WTC11 (cell line): ENCODE results near the gene KIF3C. TPM values are rescaled to one million over a fixed set of nuclear protein-coding genes. Genes with fewer than 3 reads are reported as not detected.

Experiments
- ATAC-seq: fragments of 200-7000 bp; cut with Tn5 transposase; 2 replicates; pipeline ENCODE4 v1.10.0; 2021; ENCODE audit warnings: mild to moderate bottlenecking, moderate library complexity
- CTCF ChIA-PET: fragments of 300-600 bp; sonication (Branson Sonifier 250); formaldehyde crosslinking; loops from one replicate; lab custom pipeline; 2021; ENCODE audit warnings: antibody characterized with exemption; lab: Charles Lee
- POLR2A ChIA-PET: fragments of 350-600 bp; sonication (Branson Sonifier 250); formaldehyde crosslinking; loops from one replicate; lab custom pipeline; 2021; ENCODE audit warnings: antibody characterized with exemption; lab: Charles Lee
- DNase-seq: peaks from one replicate; pipeline ENCODE4 v3.0.0; 2021; ENCODE audit warnings: low spot score
- H3K27ac Mint-ChIP-seq: 2 replicates; pipeline ENCODE4 v1.8.0; 2021; ENCODE audit warnings: mixed read lengths
- H3K27me3 Mint-ChIP-seq: 2 replicates; pipeline ENCODE4 v1.8.0; 2021; ENCODE audit warnings: low read depth, mild to moderate bottlenecking, moderate library complexity, mixed read lengths
- H3K36me3 Mint-ChIP-seq: 2 replicates; pipeline ENCODE4 v1.8.0; 2021; ENCODE audit warnings: mixed read lengths
- H3K4me1 Mint-ChIP-seq: 2 replicates; pipeline ENCODE4 v1.8.0; 2022; ENCODE audit warnings: mixed read lengths
- H3K4me3 Mint-ChIP-seq: 2 replicates; pipeline ENCODE4 v1.8.0; 2021; ENCODE audit warnings: mild to moderate bottlenecking, moderate library complexity, mixed read lengths
- H3K9me3 Mint-ChIP-seq: 2 replicates; pipeline ENCODE4 v1.8.0; 2021; ENCODE audit warnings: mixed read lengths
- AFF4 ChIP-seq: sonication (generic); formaldehyde crosslinking; IDR thresholded peaks from 2 replicates; pipeline ENCODE4 v1.8.1; 2023; ENCODE audit warnings: mild to moderate bottlenecking, missing genetic modification reagents, borderline replicate concordance
- ATF2 ChIP-seq: sonication (generic); formaldehyde crosslinking; IDR thresholded peaks from 2 replicates; pipeline ENCODE4 v1.8.1; 2022; ENCODE audit warnings: low read depth, missing genetic modification reagents, borderline replicate concordance
- CBFB ChIP-seq: sonication (generic); formaldehyde crosslinking; IDR thresholded peaks from 2 replicates; pipeline ENCODE4 v1.8.1; 2022; ENCODE audit warnings: mild to moderate bottlenecking, low read depth, missing genetic modification reagents
- CTCF ChIP-seq: fragments of 200-600 bp; IDR thresholded peaks from 2 replicates; pipeline ENCODE4 v1.8.0; 2022; ENCODE audit warnings: antibody characterized with exemption
- E2F1 ChIP-seq: sonication (generic); formaldehyde crosslinking; IDR thresholded peaks from 2 replicates; pipeline ENCODE4 v1.8.0; 2022; ENCODE audit warnings: mild to moderate bottlenecking, missing genetic modification reagents
- E2F4 ChIP-seq: sonication (generic); formaldehyde crosslinking; IDR thresholded peaks from 2 replicates; pipeline ENCODE4 v1.8.1; 2022; ENCODE audit warnings: low read depth, mild to moderate bottlenecking, moderate library complexity, missing genetic modification reagents, borderline replicate concordance
- ELF4 ChIP-seq: sonication (generic); formaldehyde crosslinking; IDR thresholded peaks from 2 replicates; pipeline ENCODE4 v1.8.1; 2022; ENCODE audit warnings: low read depth, mild to moderate bottlenecking, moderate library complexity, missing genetic modification reagents
- ESRRA ChIP-seq: sonication (generic); formaldehyde crosslinking; IDR thresholded peaks from 2 replicates; pipeline ENCODE4 v1.8.1; 2022; ENCODE audit warnings: mild to moderate bottlenecking, missing genetic modification reagents, borderline replicate concordance
- GRHL2 ChIP-seq: fragments of 250-450 bp; sonication (Bioruptor Pico); IDR thresholded peaks from 2 replicates; pipeline ENCODE4 v1.8.0; 2022; ENCODE audit warnings: mild to moderate bottlenecking, moderate library complexity; ENCODE audit not compliant: insufficient replicate concordance, severe bottlenecking
- PRRX2 ChIP-seq: fragments of 250-450 bp; sonication (Bioruptor Pico); IDR thresholded peaks from 2 replicates; pipeline ENCODE4 v1.8.0; 2021; ENCODE audit warnings: mild to moderate bottlenecking
- SOX15 ChIP-seq: fragments of 250-450 bp; sonication (Bioruptor Pico); IDR thresholded peaks from 2 replicates; pipeline ENCODE4 v1.9.0; 2021; ENCODE audit warnings: mild to moderate bottlenecking
- TP53 ChIP-seq: sonication (generic); formaldehyde crosslinking; IDR thresholded peaks from 2 replicates; pipeline ENCODE4 v1.8.1; 2023; ENCODE audit warnings: mild to moderate bottlenecking, missing genetic modification reagents
- ZNF121 ChIP-seq: sonication (generic); formaldehyde crosslinking; IDR thresholded peaks from 2 replicates; pipeline ENCODE4 v1.8.0; 2023; ENCODE audit warnings: missing genetic modification reagents
- ZNF219 ChIP-seq: sonication (generic); formaldehyde crosslinking; IDR thresholded peaks from 2 replicates; pipeline ENCODE4 v1.8.0; 2023; ENCODE audit warnings: missing genetic modification reagents, mild to moderate bottlenecking, borderline replicate concordance
- ZNF232 ChIP-seq: sonication (generic); formaldehyde crosslinking; IDR thresholded peaks from 2 replicates; pipeline ENCODE4 v1.8.0; 2022; ENCODE audit warnings: mild to moderate bottlenecking, missing genetic modification reagents
- ZNF416 ChIP-seq: fragments of 250-450 bp; sonication (Bioruptor Pico); IDR thresholded peaks from 2 replicates; pipeline ENCODE4 v1.9.0; 2021; ENCODE audit warnings: mild to moderate bottlenecking, inconsistent platforms
- ZNF532 ChIP-seq: fragments of 250-450 bp; sonication (Bioruptor Pico); IDR thresholded peaks from 2 replicates; pipeline ENCODE4 v1.9.0; 2021; ENCODE audit warnings: mild to moderate bottlenecking, borderline replicate concordance
- total RNA-seq: library from RNA; stranded (reverse); gene quantifications from 3 replicates; pipeline ENCODE4 v1.2.3, GENCODE V29; 2021

KIF3C gene
- total RNA-seq, 1 experiment from 2014 or later = 48.1 TPM

- H3K27ac Mint-ChIP-seq = peak overlapping the region; percentile 35
- CTCF ChIA-PET = interaction anchor here (0.6 to 1.0 kb wide), 3 partner anchors 14 to 57 kb away, joined by 3 to 4 read pairs (median 3); no protein-coding TSS in a partner anchor
- no peaks in the 10 kb centered on the region for H3K9me3 Mint-ChIP-seq
- peaks cover 30% of the 10 kb centered on the region for H3K36me3 Mint-ChIP-seq
- ATAC-seq = no peak
- POLR2A ChIA-PET = no interaction called here
- no peaks in the 10 kb centered on the region for H3K27me3 Mint-ChIP-seq
- TF ChIP-seq SOX15 (CRISPR knock-in tag) = no peak
- TF ChIP-seq ESRRA (CRISPR knock-in tag) = no peak
- no peak for TF ChIP-seq PRRX2 (CRISPR knock-in tag)
- no peak for TF ChIP-seq ZNF232 (CRISPR knock-in tag)
- no peak for TF ChIP-seq ZNF532
- no peak for TF ChIP-seq ATF2
- no peak for TF ChIP-seq CTCF
- no peak for TF ChIP-seq E2F1 (CRISPR knock-in tag)
- no peak for TF ChIP-seq ZNF416 (CRISPR knock-in tag)
- TF ChIP-seq E2F4 (CRISPR knock-in tag) = no peak
- TF ChIP-seq GRHL2 (CRISPR knock-in tag) = no peak
- TF ChIP-seq TP53 (CRISPR knock-in tag) = no peak
- no peak for TF ChIP-seq ZNF219 (CRISPR knock-in tag)
- TF ChIP-seq ZNF121 = no peak
- no peak for TF ChIP-seq AFF4 (CRISPR knock-in tag)
- TF ChIP-seq CBFB (CRISPR knock-in tag) = no peak
- no peak for TF ChIP-seq ELF4 (CRISPR knock-in tag)
- no peak overlapping the region for H3K4me3 Mint-ChIP-seq
- DNase-seq = no peak
- H3K4me1 Mint-ChIP-seq = peaks cover 36% of the 10 kb centered on the region
Observed at GRCh38 chr2:25976983-25977741, 5.1 kb downstream of the KIF3C start.
